MM.1S (cell line): ENCODE results near the gene RALGAPA2.
"Not testable (repeated sequence)": the region's sequence is repeated elsewhere in the genome, so short reads cannot be mapped to it uniquely, and the experiment has no call there.

Experiments
- EZH2 ChIP-seq: fragments of 300-600 bp; sonication (generic); optimal IDR thresholded peaks from 2 replicates; pipeline ENCODE3; 2017; ENCODE audit warnings: low read depth, mild to moderate bottlenecking, antibody characterized with exemption, low read length, mixed read lengths
- EZH2phosphoT487 ChIP-seq: fragments of 300-600 bp; sonication (generic); IDR thresholded peaks from 2 replicates; pipeline ENCODE4 v1.6.1; 2018; ENCODE audit warnings: antibody characterized with exemption, low read length
- TF ChIP-seq, protein P1 (sequence below): fragments of 300-600 bp; sonication (generic); IDR thresholded peaks from 2 replicates; pipeline ENCODE4 v1.5.1; 2016; ENCODE audit warnings: antibody characterized with exemption, low read length, mixed read lengths

DNA sequence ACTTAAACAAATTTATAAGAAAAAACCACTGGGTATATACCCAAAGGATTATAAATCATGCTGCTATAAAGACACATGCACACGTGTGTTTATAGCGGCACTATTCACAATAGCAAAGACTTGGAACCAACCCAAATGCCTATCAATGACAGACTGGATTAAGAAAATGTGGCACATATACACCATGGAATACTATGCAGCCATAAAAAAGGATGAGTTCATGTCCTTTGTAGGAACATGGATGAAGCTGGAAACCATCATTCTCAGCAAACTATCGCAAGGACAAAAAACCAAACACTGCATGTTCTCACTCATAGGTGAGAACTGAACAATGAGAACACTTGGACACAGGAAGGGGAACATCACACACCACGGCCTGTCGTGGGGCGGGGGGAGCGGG lies 169.1 kb downstream of the RALGAPA2 start:
- TF ChIP-seq, protein P1, sequence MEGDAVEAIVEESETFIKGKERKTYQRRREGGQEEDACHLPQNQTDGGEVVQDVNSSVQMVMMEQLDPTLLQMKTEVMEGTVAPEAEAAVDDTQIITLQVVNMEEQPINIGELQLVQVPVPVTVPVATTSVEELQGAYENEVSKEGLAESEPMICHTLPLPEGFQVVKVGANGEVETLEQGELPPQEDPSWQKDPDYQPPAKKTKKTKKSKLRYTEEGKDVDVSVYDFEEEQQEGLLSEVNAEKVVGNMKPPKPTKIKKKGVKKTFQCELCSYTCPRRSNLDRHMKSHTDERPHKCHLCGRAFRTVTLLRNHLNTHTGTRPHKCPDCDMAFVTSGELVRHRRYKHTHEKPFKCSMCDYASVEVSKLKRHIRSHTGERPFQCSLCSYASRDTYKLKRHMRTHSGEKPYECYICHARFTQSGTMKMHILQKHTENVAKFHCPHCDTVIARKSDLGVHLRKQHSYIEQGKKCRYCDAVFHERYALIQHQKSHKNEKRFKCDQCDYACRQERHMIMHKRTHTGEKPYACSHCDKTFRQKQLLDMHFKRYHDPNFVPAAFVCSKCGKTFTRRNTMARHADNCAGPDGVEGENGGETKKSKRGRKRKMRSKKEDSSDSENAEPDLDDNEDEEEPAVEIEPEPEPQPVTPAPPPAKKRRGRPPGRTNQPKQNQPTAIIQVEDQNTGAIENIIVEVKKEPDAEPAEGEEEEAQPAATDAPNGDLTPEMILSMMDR = not testable (repeated sequence)
- TF ChIP-seq EZH2, EZH2phosphoT487: not testable (repeated sequence)
